PC-3 (cell line): ENCODE results near the gene TTBK2.

Experiments used
- EZH2phosphoT487 ChIP-seq: fragments of 300-600 bp; sonication (generic); IDR thresholded peaks from 2 replicates; pipeline ENCODE4 v1.6.1; 2018; ENCODE audit warnings: mild to moderate bottlenecking, antibody characterized with exemption, low read length, borderline replicate concordance
- TF ChIP-seq, protein P1 (sequence below): fragments of 300-600 bp; sonication (generic); conservative IDR thresholded peaks from 2 replicates; pipeline ENCODE4 v1.5.1; 2017; ENCODE audit warnings: antibody characterized with exemption, low read depth, mild to moderate bottlenecking, low read length

DNA sequence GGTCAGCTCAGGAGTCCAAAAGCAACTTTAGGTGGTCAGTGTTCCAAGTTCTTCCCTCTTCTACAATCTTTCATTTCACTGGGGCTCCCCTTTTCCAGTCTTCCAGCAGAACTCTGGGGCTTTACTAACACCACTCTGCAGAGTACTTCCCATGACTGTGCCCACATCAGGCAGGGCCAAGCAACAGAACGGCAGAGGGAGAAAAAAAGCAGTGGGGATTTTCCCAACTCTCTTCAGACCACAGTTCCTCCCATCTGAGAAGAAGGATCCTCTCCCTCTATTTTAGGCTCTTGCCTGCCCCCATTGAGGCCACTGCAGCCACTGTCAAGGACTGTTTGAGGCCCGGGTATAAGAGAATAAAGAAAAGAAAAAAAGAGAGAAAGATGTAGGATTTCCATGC, 70.7 kb downstream of the TTBK2 start:
- TF ChIP-seq, protein P1, sequence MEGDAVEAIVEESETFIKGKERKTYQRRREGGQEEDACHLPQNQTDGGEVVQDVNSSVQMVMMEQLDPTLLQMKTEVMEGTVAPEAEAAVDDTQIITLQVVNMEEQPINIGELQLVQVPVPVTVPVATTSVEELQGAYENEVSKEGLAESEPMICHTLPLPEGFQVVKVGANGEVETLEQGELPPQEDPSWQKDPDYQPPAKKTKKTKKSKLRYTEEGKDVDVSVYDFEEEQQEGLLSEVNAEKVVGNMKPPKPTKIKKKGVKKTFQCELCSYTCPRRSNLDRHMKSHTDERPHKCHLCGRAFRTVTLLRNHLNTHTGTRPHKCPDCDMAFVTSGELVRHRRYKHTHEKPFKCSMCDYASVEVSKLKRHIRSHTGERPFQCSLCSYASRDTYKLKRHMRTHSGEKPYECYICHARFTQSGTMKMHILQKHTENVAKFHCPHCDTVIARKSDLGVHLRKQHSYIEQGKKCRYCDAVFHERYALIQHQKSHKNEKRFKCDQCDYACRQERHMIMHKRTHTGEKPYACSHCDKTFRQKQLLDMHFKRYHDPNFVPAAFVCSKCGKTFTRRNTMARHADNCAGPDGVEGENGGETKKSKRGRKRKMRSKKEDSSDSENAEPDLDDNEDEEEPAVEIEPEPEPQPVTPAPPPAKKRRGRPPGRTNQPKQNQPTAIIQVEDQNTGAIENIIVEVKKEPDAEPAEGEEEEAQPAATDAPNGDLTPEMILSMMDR = no peak
- TF ChIP-seq EZH2phosphoT487 = no peak
